Thymus (tissue), 2 donors: ENCODE data around the gene KRTAP24-1. TPM values are rescaled to one million over a fixed set of nuclear protein-coding genes. Genes with fewer than 3 reads are reported as not detected.

Source experiments
- polyA plus RNA-seq: library from polyadenylated mRNA; stranded (reverse); fragments of 200-250 nt; gene quantifications from one replicate; pipeline ENCODE4 v1.2.3, GENCODE V29; 2013
- total RNA-seq: library from RNA; stranded (reverse); fragments of 120-200 nt; gene quantifications from one replicate; pipeline ENCODE4 v1.2.4, GENCODE V29; 2013
- donor health status: healthy.

Gene KRTAP24-1
- total and polyA plus RNA-seq, 2 donors, result not detected

Other genes with a start within 250 kb of the KRTAP24-1 start
- gene CLDN17, start 116.1 kb downstream of the KRTAP24-1 start, total RNA-seq, result 0.09 TPM
- 0.41 TPM for gene CLDN17, start 116.1 kb downstream of the KRTAP24-1 start, polyA plus RNA-seq
- 0.05 TPM for gene CLDN8, start 66.9 kb downstream of the KRTAP24-1 start, total RNA-seq
- gene CLDN8, start 66.9 kb downstream of the KRTAP24-1 start, polyA plus RNA-seq, result 0.87 TPM
- gene KRTAP25-1, start 6.6 kb upstream of the KRTAP24-1 start, total RNA-seq, result not detected
- gene KRTAP25-1, start 6.6 kb upstream of the KRTAP24-1 start, polyA plus RNA-seq, result not detected
- gene KRTAP26-1, start 37.4 kb upstream of the KRTAP24-1 start, total RNA-seq, result not detected
- 0.09 TPM for gene KRTAP26-1, start 37.4 kb upstream of the KRTAP24-1 start, polyA plus RNA-seq
- gene KRTAP27-1, start 54.7 kb upstream of the KRTAP24-1 start, total RNA-seq, result not detected
- gene KRTAP27-1, start 54.7 kb upstream of the KRTAP24-1 start, polyA plus RNA-seq, result 0.07 TPM
- gene KRTAP23-1, start 65.7 kb upstream of the KRTAP24-1 start, total RNA-seq, result not detected
- not detected for gene KRTAP23-1, start 65.7 kb upstream of the KRTAP24-1 start, polyA plus RNA-seq
- gene KRTAP13-2, start 89.3 kb upstream of the KRTAP24-1 start, total RNA-seq, result not detected
- 0.80 TPM for gene KRTAP13-2, start 89.3 kb upstream of the KRTAP24-1 start, polyA plus RNA-seq
- gene KRTAP13-1, start 113.1 kb upstream of the KRTAP24-1 start, total RNA-seq, result not detected
- gene KRTAP13-1, start 113.1 kb upstream of the KRTAP24-1 start, polyA plus RNA-seq, result 0.16 TPM
- not detected for gene KRTAP13-3, start 143.0 kb upstream of the KRTAP24-1 start, total RNA-seq
- gene KRTAP13-3, start 143.0 kb upstream of the KRTAP24-1 start, polyA plus RNA-seq, result not detected
- gene KRTAP13-4, start 147.3 kb upstream of the KRTAP24-1 start, total RNA-seq, result 0.05 TPM
- 0.34 TPM for gene KRTAP13-4, start 147.3 kb upstream of the KRTAP24-1 start, polyA plus RNA-seq
- gene KRTAP15-1, start 157.3 kb upstream of the KRTAP24-1 start, total RNA-seq, result not detected
- gene KRTAP15-1, start 157.3 kb upstream of the KRTAP24-1 start, polyA plus RNA-seq, result not detected
- gene KRTAP19-1, start 197.4 kb upstream of the KRTAP24-1 start, total RNA-seq, result not detected
- 0.14 TPM for gene KRTAP19-1, start 197.4 kb upstream of the KRTAP24-1 start, polyA plus RNA-seq
- not detected for gene KRTAP19-2, start 204.5 kb upstream of the KRTAP24-1 start, total RNA-seq
- not detected for gene KRTAP19-2, start 204.5 kb upstream of the KRTAP24-1 start, polyA plus RNA-seq
- not detected for gene KRTAP19-3, start 209.1 kb upstream of the KRTAP24-1 start, total RNA-seq
- 2.4 TPM for gene KRTAP19-3, start 209.1 kb upstream of the KRTAP24-1 start, polyA plus RNA-seq
- gene KRTAP19-4, start 214.2 kb upstream of the KRTAP24-1 start, total RNA-seq, result not detected
- gene KRTAP19-4, start 214.2 kb upstream of the KRTAP24-1 start, polyA plus RNA-seq, result not detected
- gene KRTAP19-5, start 219.2 kb upstream of the KRTAP24-1 start, total RNA-seq, result 0.19 TPM
- 0.91 TPM for gene KRTAP19-5, start 219.2 kb upstream of the KRTAP24-1 start, polyA plus RNA-seq